ENCODE results near the gene HDDC3. TPM values are rescaled to one million over a fixed set of nuclear protein-coding genes. Genes with fewer than 3 reads are reported as not detected.

HDDC3 gene
- 11.1 TPM for polyA plus RNA-seq (2013, experiment 1 of 2)
- polyA plus RNA-seq (2013, experiment 2 of 2) = 11.3 TPM

GRCh38 chr15:90931828-90932659, at the start of gene HDDC3:
Gene HDDC3, minus strand, starts transcription at chr15:90932549. Its CDS starts 9 bp downstream, at chr15:90932540.
- no peak within 1 kb of the TSS for H4K8ac ChIP-seq (ENCODE audit: low read depth, low read length)
- H3K56ac ChIP-seq (ENCODE audit: low read length) = peak within 1 kb of the TSS; percentile 73
- no peak within 1 kb of the TSS for H3K23ac ChIP-seq (ENCODE audit: low read length)
- peak within 1 kb of the TSS; percentile 82 for H3K4me2 ChIP-seq (ENCODE audit: low read length)
- H2BK120ac ChIP-seq (ENCODE audit: low read depth, low read length) = no peak within 1 kb of the TSS
- H3K18ac ChIP-seq (ENCODE audit: low read length) = no peak within 1 kb of the TSS
- no peak within 1 kb of the TSS for H2BK5ac ChIP-seq (ENCODE audit: low read length)
- no peak within 1 kb of the TSS for H4K5ac ChIP-seq (ENCODE audit: low read length)
- H2BK15ac ChIP-seq (replicated peaks; ENCODE audit: low read depth) = no peak within 1 kb of the TSS
- peaks cover 4% of the 10 kb centered on the region for H3K79me1 ChIP-seq (ENCODE audit: low read length)
- no peak within 1 kb of the TSS for H3K27ac ChIP-seq (ENCODE audit: low read depth, low read length)
- DNase-seq = peak; percentile 94
- H3K79me2 ChIP-seq (ENCODE audit: control insufficient read depth, insufficient read depth, low read length) = no peaks in the 10 kb centered on the region
- peaks cover 1% of the 10 kb centered on the region for H3K4me1 ChIP-seq (ENCODE audit: control insufficient read depth, low read depth, low read length)
- H3K36me3 ChIP-seq (ENCODE audit: control insufficient read depth, insufficient read depth, low read length) = no peaks in the 10 kb centered on the region
- peak within 1 kb of the TSS; percentile 62 for H3K9ac ChIP-seq (ENCODE audit: low read length)
- no peak within 1 kb of the TSS for H3K4ac ChIP-seq (ENCODE audit: low read depth, low read length)
- peak within 1 kb of the TSS; percentile 47 for H3K4me3 ChIP-seq (ENCODE audit: low read length)
- no peak within 1 kb of the TSS for H2AK5ac ChIP-seq (ENCODE audit: low read length)
- H3K27me3 ChIP-seq (ENCODE audit: insufficient read depth, low read length, poor library complexity) = no peaks in the 10 kb centered on the region
- WGBS (ENCODE audit: extremely low coverage, insufficient coverage, low lambda C conversion rate) = no CpG with 5 or more reads among the region's 52 CpGs

- no peak for DNase-seq
- no peak overlapping the region for H2AK5ac ChIP-seq (ENCODE audit: low read length)
- no peak overlapping the region for H3K56ac ChIP-seq (ENCODE audit: low read length)
- H2BK5ac ChIP-seq (ENCODE audit: low read length) = no peak overlapping the region
- no peak overlapping the region for H3K4me3 ChIP-seq (ENCODE audit: low read length)
- no peaks in the 10 kb centered on the region for H3K4me1 ChIP-seq (ENCODE audit: control insufficient read depth, low read depth, low read length)
- no peaks in the 10 kb centered on the region for H3K27me3 ChIP-seq (ENCODE audit: insufficient read depth, low read length, poor library complexity)
- peaks cover 11% of the 10 kb centered on the region for H3K79me1 ChIP-seq (ENCODE audit: low read length)
- H4K8ac ChIP-seq (ENCODE audit: low read depth, low read length) = no peak overlapping the region
- H2BK120ac ChIP-seq (ENCODE audit: low read depth, low read length) = no peak overlapping the region
- H3K9ac ChIP-seq (ENCODE audit: low read length) = no peak overlapping the region
- peaks cover 24% of the 10 kb centered on the region for H3K79me2 ChIP-seq (ENCODE audit: control insufficient read depth, insufficient read depth, low read length)
- H4K5ac ChIP-seq (ENCODE audit: low read length) = no peak overlapping the region
- no peak overlapping the region for H3K23ac ChIP-seq (ENCODE audit: low read length)
- WGBS (ENCODE audit: extremely low coverage, insufficient coverage, low lambda C conversion rate) = no CpG with 5 or more reads among the region's 5 CpGs
- H3K18ac ChIP-seq (ENCODE audit: low read length) = no peak overlapping the region
- no peak overlapping the region for H3K27ac ChIP-seq (ENCODE audit: low read depth, low read length)
- no peak overlapping the region for H2BK15ac ChIP-seq (replicated peaks; ENCODE audit: low read depth)
- no peak overlapping the region for H3K4me2 ChIP-seq (ENCODE audit: low read length)
- H3K36me3 ChIP-seq (ENCODE audit: control insufficient read depth, insufficient read depth, low read length) = peaks cover 26% of the 10 kb centered on the region
- H3K4ac ChIP-seq (ENCODE audit: low read depth, low read length) = no peak overlapping the region
Measured at GRCh38 chr15:90982135-90982534, 49.8 kb upstream of the HDDC3 start.

GRCh38 chr15:90981681-90982080, 49.3 kb upstream of the HDDC3 start:
- Histone ChIP-seq H3K4ac (ENCODE audit: low read depth, low read length) (no peak overlapping the region), H3K79me2 (ENCODE audit: control insufficient read depth, insufficient read depth, low read length) (peaks cover 20% of the 10 kb centered on the region), H3K23ac (ENCODE audit: low read length) (no peak overlapping the region), H4K5ac (ENCODE audit: low read length) (no peak overlapping the region), H3K18ac (ENCODE audit: low read length) (no peak overlapping the region), H3K4me1 (ENCODE audit: control insufficient read depth, low read depth, low read length) (no peaks in the 10 kb centered on the region), H3K27me3 (ENCODE audit: insufficient read depth, low read length, poor library complexity) (no peaks in the 10 kb centered on the region), H2BK15ac (replicated peaks; ENCODE audit: low read depth) (no peak overlapping the region), H3K36me3 (ENCODE audit: control insufficient read depth, insufficient read depth, low read length) (peaks cover 26% of the 10 kb centered on the region), H3K27ac (ENCODE audit: low read depth, low read length) (no peak overlapping the region), H3K56ac (ENCODE audit: low read length) (no peak overlapping the region), H3K79me1 (ENCODE audit: low read length) (peaks cover 10% of the 10 kb centered on the region), H3K9ac (ENCODE audit: low read length) (no peak overlapping the region), H4K8ac (ENCODE audit: low read depth, low read length) (no peak overlapping the region), H3K4me2 (ENCODE audit: low read length) (no peak overlapping the region), H2AK5ac (ENCODE audit: low read length) (no peak overlapping the region), H3K4me3 (ENCODE audit: low read length) (no peak overlapping the region), H2BK120ac (ENCODE audit: low read depth, low read length) (no peak overlapping the region), H2BK5ac (ENCODE audit: low read length) (no peak overlapping the region)
- DNase-seq = no peak
- no CpG with 5 or more reads among the region's 6 CpGs for WGBS (ENCODE audit: extremely low coverage, insufficient coverage, low lambda C conversion rate)

- peaks cover 29% of the 10 kb centered on the region for H3K36me3 ChIP-seq (ENCODE audit: control insufficient read depth, insufficient read depth, low read length)
- WGBS (ENCODE audit: extremely low coverage, insufficient coverage, low lambda C conversion rate) = no CpG with 5 or more reads among the region's 1 CpG
- H2BK15ac ChIP-seq (replicated peaks; ENCODE audit: low read depth) = no peak overlapping the region
- DNase-seq = no peak
- no peaks in the 10 kb centered on the region for H3K4me1 ChIP-seq (ENCODE audit: control insufficient read depth, low read depth, low read length)
- H4K5ac ChIP-seq (ENCODE audit: low read length) = no peak overlapping the region
- H3K79me1 ChIP-seq (ENCODE audit: low read length) = peaks cover 7% of the 10 kb centered on the region
- H3K4ac ChIP-seq (ENCODE audit: low read depth, low read length) = no peak overlapping the region
- no peak overlapping the region for H3K4me2 ChIP-seq (ENCODE audit: low read length)
- H3K9ac ChIP-seq (ENCODE audit: low read length) = no peak overlapping the region
- peaks cover 5% of the 10 kb centered on the region for H3K79me2 ChIP-seq (ENCODE audit: control insufficient read depth, insufficient read depth, low read length)
- no peak overlapping the region for H3K27ac ChIP-seq (ENCODE audit: low read depth, low read length)
- no peak overlapping the region for H3K18ac ChIP-seq (ENCODE audit: low read length)
- no peak overlapping the region for H2BK120ac ChIP-seq (ENCODE audit: low read depth, low read length)
- H2BK5ac ChIP-seq (ENCODE audit: low read length) = no peak overlapping the region
- H3K56ac ChIP-seq (ENCODE audit: low read length) = no peak overlapping the region
- H4K8ac ChIP-seq (ENCODE audit: low read depth, low read length) = no peak overlapping the region
- no peak overlapping the region for H3K4me3 ChIP-seq (ENCODE audit: low read length)
- no peak overlapping the region for H2AK5ac ChIP-seq (ENCODE audit: low read length)
- H3K27me3 ChIP-seq (ENCODE audit: insufficient read depth, low read length, poor library complexity) = no peaks in the 10 kb centered on the region
- H3K23ac ChIP-seq (ENCODE audit: low read length) = no peak overlapping the region
Measured at GRCh38 chr15:90979582-90979981, 47.2 kb upstream of the HDDC3 start.

GRCh38 chr15:90974216-90974615, 41.9 kb upstream of the HDDC3 start:
- H3K4me3 ChIP-seq (ENCODE audit: low read length) = no peak overlapping the region

More at GRCh38 chr15:90974216-90974615, 41.9 kb upstream of the HDDC3 start:
- no peak overlapping the region for H2BK15ac ChIP-seq (replicated peaks; ENCODE audit: low read depth)
- H3K23ac ChIP-seq (ENCODE audit: low read length) = no peak overlapping the region
- H3K4ac ChIP-seq (ENCODE audit: low read depth, low read length) = no peak overlapping the region
- no peaks in the 10 kb centered on the region for H3K79me2 ChIP-seq (ENCODE audit: control insufficient read depth, insufficient read depth, low read length)
- no peak overlapping the region for H3K18ac ChIP-seq (ENCODE audit: low read length)
- no peak overlapping the region for H3K27ac ChIP-seq (ENCODE audit: low read depth, low read length)
- no peak overlapping the region for H2BK120ac ChIP-seq (ENCODE audit: low read depth, low read length)
- H2BK5ac ChIP-seq (ENCODE audit: low read length) = no peak overlapping the region
- H3K9ac ChIP-seq (ENCODE audit: low read length) = no peak overlapping the region
- no peaks in the 10 kb centered on the region for H3K79me1 ChIP-seq (ENCODE audit: low read length)
- H4K8ac ChIP-seq (ENCODE audit: low read depth, low read length) = no peak overlapping the region
- DNase-seq = no peak
- no peak overlapping the region for H3K4me2 ChIP-seq (ENCODE audit: low read length)
- no peaks in the 10 kb centered on the region for H3K4me1 ChIP-seq (ENCODE audit: control insufficient read depth, low read depth, low read length)
- H3K36me3 ChIP-seq (ENCODE audit: control insufficient read depth, insufficient read depth, low read length) = peaks cover 26% of the 10 kb centered on the region
- WGBS (ENCODE audit: extremely low coverage, insufficient coverage, low lambda C conversion rate) = no CpG with 5 or more reads among the region's 21 CpGs
- no peak overlapping the region for H4K5ac ChIP-seq (ENCODE audit: low read length)
- H3K56ac ChIP-seq (ENCODE audit: low read length) = no peak overlapping the region
- H3K27me3 ChIP-seq (ENCODE audit: insufficient read depth, low read length, poor library complexity) = no peaks in the 10 kb centered on the region
- H2AK5ac ChIP-seq (ENCODE audit: low read length) = no peak overlapping the region

Measured in mesendoderm (in vitro differentiated cells).